GM06990 (cell line): Measurements from ENCODE around the gene KCNJ11.

Experiments
- DNase-seq: peaks from one replicate; pipeline ENCODE4 v3.0.0-alpha.2; 2011; ENCODE audit not compliant: insufficient read length; ENCODE audit errors: extremely low read depth
- H3K27me3 ChIP-seq: replicated peaks from 2 replicates; pipeline ENCODE4 v1.6.0; 2011; ENCODE audit warnings: low read length; ENCODE audit not compliant: control insufficient read depth, insufficient read depth
- H3K36me3 ChIP-seq: 2 replicates; pipeline ENCODE4 v1.5.1; 2011; ENCODE audit warnings: low read length; ENCODE audit not compliant: control insufficient read depth, insufficient read depth
- H3K4me3 ChIP-seq: replicated peaks from 2 replicates; pipeline ENCODE4 v1.5.1; 2011; ENCODE audit warnings: low read depth, mild to moderate bottlenecking, control low read depth, low read length
- CTCF ChIP-seq: IDR thresholded peaks from 2 replicates; pipeline ENCODE4 v1.5.1; 2011; ENCODE audit warnings: low read length, control low read depth, mild to moderate bottlenecking, inconsistent platforms; ENCODE audit not compliant: insufficient read depth, poor library complexity, severe bottlenecking

Gene KCNJ11

GRCh38 chr11:17352950-17353820 is 35.3 kb downstream of the KCNJ11 start:
- DNase-seq: peak; percentile 39
- Histone ChIP-seq H3K36me3 (no peaks in the 10 kb centered on the region), H3K27me3 (no peaks in the 10 kb centered on the region; the same call in 1 of the 2 replicates), H3K4me3 (peak overlapping the region; percentile 62)
- peak; percentile 5 for TF ChIP-seq CTCF

- Histone ChIP-seq H3K4me3 (peak within 1 kb of the TSS; percentile 62), H3K27me3 (no peaks in the 10 kb centered on the region; the same call in 1 of the 2 replicates), H3K36me3 (no peaks in the 10 kb centered on the region)
- TF ChIP-seq CTCF: no peak
- DNase-seq: peak; percentile 41
Observed at GRCh38 chr11:17351510-17352176, 36.8 kb downstream of the KCNJ11 start, which contains the start of gene NCR3LG1. Gene NCR3LG1 (plus strand): TSS chr11:17351800. CDS start chr11:17351970, 170 bp downstream.

GRCh38 chr11:17351172-17351509 is 37.3 kb downstream of the KCNJ11 start:
- Histone ChIP-seq H3K4me3 (peak overlapping the region; percentile 54), H3K36me3 (no peaks in the 10 kb centered on the region), H3K27me3 (no peaks in the 10 kb centered on the region; the same call in 1 of the 2 replicates)
- TF ChIP-seq CTCF: no peak
- DNase-seq: no peak

GRCh38 chr11:17350455-17351171 is 37.8 kb downstream of the KCNJ11 start:
- no peak for DNase-seq
- no peak for TF ChIP-seq CTCF
- H3K36me3 ChIP-seq: no peaks in the 10 kb centered on the region
- H3K27me3 ChIP-seq: no peaks in the 10 kb centered on the region; the same call in 1 of the 2 replicates
- H3K4me3 ChIP-seq: no peak overlapping the region

GRCh38 chr11:17347676-17348075 is 40.8 kb downstream of the KCNJ11 start:
- Histone ChIP-seq H3K36me3 (no peaks in the 10 kb centered on the region), H3K27me3 (no peaks in the 10 kb centered on the region; the same call in 1 of the 2 replicates), H3K4me3 (no peak overlapping the region)
- DNase-seq: no peak
- no peak for TF ChIP-seq CTCF
